Femur (tissue), 1 donor: ENCODE measurements around the gene UBE2F.
A peak's percentile ranks its signal among the peaks of the same experiment; 100 is the strongest.

Source experiments
- DNase-seq: peaks from one replicate; pipeline ENCODE4 v3.0.0-alpha.2; 2017

UBE2F gene

DNA sequence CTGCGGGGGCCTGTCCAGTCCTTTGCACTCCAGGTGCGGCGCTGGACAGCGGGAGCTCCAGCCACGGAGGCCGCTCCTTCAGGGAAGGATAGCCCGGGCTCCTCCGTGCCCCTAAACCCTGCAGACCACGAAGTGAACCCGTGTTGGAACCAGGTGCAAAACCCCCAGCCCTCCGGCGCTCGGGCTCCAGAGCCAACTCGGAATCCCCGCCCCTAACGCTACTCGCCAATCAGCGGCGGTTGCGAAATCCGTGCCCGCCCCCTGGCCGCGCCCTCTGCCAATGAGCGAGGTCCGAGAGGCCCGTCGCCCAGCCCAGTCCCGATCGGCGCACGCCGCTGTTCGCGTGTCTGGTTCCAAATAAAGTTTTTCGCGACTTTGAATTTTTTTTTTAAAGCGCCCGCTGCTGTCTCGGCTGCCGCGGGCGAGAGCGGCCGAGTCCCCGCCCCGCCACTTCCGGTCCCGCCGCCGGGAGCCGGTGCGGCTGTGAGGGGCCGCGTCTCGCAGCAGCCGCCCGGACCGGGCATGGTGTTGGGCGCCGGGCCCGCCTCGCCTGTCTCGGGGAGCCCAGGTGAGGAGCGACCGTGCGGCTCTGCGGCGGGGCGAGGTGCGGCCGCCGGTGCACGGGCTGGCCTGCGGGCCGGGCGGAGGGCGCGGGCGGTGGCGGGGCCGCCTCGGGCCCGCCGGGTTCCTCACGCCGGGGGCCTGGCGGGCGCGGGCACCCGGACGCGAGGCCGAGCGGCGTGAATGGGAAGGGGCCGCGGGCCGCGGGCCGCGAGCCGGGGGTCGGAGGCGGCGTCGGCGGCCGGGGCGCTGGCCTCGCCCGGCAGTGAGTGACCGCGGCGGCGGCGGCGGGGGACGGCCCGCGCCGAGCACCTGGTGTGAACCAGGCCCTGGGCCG is at the start of gene UBE2F:
TSS of gene UBE2F (plus strand) at position 450 of the 898 bp plus-strand sequence. CDS start 6,094 bp downstream, outside the sequence.
- DNase-seq = peak; percentile 98

GRCh38 chr2:237917696-237918374 is 49.0 kb upstream of the UBE2F start:
- DNase-seq = no peak

DNA sequence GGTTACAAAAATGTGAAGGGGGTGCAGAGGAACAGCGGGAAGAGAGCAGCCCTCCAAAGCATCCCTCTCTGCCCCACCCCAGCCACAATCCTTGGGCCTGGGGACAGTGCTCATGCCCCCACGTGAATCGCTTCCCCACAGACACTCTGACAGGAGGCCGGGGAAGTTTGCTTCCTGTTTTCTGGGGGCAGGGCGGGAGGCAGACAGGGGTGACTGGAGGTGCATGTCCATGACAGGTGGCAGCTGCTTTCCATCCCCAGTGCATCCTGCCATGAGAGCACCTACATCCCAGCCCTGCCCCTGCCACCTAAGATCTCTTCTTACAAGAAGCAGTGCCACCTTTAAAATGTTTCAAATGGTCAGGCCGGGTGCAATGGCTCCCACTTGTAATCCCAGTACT is 47.2 kb upstream of the UBE2F start:
- no peak for DNase-seq

DNA sequence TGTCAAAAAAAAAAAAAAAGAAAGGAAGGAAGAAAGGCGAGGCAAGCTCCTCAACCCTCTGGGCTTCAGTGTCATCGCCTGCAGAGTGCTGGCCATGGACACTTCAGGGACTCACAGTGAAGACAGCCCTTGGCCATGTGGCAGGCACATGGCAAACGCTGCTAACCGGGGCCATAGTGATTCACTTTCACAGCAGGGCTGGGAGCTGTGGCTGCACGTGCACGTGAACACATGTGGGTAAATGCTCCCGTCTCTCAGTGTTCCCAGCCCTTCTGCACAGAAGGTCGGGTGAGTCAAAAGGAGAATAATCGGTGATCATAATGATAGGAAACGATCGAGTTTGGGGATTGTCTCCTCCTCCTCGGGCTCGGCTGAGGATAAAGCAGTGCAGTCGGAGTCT is 46.1 kb upstream of the UBE2F start:
- DNase-seq = no peak

GRCh38 chr2:237921967-237922492 is 44.8 kb upstream of the UBE2F start:
- DNase-seq = no peak

DNA sequence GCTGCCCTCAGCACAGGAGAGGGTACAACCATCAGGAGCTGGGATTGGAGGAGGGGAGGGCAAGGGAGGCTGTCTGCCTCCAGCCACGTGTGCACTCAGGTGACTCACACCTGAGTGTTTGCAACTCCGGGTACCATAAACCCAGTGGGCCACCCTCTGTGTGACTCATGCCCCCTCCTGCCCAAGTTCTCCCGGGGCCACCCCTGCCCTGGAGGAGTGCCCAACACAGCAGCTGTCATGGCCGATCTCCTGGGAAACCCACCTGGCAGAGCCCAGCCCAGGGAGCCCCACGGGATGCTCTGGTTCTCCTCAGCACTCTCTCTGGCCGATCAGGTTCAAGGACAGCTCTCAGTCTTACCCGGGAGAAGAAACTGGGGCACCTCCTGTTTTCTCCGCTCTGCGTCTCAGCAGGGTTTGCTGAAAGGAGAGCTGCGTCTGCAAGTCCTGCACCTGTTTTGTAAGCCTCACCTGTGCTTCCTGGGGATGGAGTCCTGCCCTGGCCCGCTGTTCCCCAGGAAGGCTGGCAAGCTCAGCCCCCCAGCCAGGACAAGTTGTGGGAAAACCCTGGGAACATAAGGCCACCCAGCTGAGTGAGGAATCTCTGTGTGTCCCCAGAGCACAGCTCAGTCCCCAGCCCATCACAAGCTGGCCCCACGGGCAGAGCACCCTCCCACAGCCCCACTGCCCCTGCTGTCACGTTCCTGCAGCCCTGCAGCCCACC is 44.0 kb upstream of the UBE2F start:
- DNase-seq = no peak

DNA sequence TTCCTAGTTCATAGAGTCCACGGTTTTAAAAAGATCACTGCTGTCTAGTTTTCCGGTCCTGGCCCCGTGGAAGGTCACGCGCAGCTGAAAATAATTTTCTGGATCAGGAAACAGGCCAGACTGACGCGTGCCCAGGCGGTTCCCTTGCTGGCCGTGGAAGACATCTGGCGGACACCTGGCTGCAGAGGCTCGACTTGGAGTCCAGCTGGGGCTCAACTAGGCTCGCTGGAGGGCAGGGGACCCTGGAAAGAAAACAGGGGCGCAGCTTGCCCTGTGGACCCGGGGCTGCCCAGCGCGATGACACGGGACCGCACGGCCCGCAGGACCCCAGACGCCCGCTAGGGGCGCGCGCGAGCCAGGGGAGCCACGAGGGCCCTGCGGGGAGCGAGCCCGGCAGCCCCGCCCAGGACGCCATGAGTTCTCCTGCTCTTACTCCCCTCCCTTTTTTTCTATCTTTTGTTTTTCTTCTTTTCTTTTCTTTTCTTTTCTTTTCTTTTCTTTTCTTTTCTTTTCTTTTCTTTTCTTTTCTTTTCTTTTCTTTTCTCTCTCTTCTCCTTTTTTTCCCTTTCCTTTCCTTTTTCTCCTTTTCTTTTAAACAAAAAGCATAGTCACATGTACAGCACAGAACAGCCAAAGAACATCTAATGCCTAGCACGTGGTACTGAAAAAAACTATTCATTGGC is 43.2 kb upstream of the UBE2F start:
- DNase-seq = peak; percentile 85

- DNase-seq = no peak
Measured at GRCh38 chr2:237924164-237924534, 42.7 kb upstream of the UBE2F start.

DNA sequence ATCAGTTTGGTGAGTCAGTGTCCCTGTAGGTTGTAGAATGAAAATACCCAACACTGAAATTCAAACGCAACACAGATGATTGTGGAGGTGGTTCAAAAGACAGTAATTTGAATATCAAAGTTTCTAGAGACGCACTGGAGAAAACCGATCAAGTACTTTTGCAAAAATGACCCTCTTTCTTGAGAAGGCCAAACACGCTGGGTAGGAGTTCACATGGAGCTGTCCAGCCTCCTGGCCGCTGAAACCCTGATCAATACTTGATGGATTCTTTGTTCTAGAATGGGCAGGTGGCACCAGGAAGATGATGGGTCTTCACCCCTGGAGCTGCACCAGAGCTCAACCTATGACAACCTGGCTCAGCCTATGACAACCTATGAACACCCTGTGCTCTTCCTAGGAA is 39.7 kb upstream of the UBE2F start:
- no peak for DNase-seq

DNA sequence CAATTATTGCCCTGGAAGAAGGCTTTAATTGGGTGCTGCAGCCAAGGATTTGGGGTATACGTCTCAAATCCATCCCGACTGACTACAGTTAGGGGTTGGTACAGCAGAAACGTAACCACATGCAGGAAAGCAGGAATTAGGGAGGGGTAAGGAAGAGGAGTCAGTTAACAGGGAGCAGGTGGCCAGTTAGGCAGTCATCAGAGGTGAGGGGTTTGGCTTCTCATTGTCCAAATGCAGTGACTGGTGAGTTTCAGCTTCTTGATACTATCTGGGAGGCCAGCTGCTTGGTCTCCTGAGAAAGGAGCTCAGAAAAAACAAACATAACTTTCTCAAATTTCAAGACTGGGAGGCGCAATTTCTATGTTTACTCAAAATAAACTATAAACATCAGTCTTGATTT is 38.8 kb upstream of the UBE2F start:
- DNase-seq = no peak

GRCh38 chr2:237929979-237930378 is 36.8 kb upstream of the UBE2F start:
- DNase-seq = no peak

DNA sequence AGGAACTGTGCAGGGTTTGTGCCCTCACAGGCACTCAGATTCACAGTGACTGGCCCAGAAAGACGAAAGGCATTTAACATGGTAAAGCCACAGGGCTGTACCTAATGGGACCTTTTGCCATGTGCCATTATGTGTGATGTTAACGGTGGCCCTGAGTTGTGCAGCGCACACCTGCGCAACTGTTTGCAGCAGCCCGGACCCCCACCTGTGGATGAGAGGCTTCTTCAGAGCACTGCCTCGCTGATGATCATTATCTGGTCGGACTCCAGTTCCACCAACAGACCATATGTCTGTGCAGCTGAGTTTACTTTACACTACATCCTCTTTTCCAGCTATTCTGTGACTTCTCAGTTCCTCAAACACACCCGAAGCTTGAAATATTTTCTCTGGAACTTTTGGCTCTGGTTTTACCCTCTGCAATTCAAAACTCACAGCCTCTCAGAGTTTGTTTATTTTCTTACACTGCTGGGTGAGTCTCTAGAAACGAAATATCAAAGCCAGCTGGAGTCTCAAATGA is 35.6 kb upstream of the UBE2F start:
- DNase-seq = no peak

GRCh38 chr2:237932731-237933131 is 34.1 kb upstream of the UBE2F start:
- DNase-seq = no peak

DNA sequence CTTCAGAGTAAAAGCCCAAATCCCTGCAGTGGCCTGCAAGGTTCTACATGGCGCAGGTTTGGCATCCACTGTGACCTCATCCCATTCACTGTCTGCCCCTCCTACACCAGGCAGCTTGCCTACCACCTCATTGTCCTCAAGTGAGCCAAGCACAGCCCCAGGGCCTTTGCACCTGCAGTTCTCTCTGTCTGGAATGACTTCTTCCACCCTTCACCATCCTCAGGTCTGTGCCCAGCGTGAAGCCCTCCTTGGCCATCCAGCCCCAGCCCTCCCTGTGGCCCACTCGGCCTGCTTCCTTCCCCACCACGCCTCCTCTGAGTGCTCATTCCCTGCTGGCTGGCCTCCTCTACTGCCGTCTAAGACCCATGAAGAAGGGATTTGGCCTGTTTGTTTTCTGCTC is 32.6 kb upstream of the UBE2F start:
- DNase-seq = no peak

DNA sequence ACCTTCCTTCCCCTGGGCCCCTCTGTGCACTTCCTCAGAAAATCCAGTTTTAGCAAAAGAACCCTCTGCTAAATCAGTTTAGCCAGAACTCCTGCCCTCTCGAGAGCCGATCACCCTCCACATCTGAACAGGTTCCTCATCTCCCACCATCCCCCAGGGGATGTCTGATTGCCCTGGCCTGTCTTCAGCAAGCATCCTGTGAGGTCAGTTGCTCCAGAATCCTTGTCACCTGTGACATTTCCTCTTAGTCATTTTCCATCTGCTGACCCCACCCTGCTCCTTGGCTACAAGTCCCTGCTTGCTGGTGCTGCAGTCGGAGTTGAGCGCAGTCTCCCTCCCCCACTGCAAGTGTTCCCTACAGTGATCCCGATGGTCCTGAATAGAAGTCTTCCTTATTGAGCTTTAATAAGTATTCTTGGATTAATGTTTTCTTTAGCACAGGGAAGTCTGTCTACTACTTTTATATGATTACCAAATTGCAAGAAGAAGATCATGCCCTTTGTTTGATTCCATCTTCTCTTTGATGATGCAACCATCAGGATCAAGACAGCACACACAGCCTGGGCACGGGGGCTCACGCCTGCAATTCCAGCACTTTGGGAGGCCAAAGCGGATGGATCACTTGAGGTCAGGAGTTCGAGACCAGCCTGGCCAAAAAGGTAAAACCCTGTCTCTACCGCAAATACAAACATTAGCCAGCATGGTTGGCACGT is 30.9 kb upstream of the UBE2F start:
- no peak for DNase-seq

- DNase-seq = no peak
Measured at GRCh38 chr2:237939251-237939650, 27.6 kb upstream of the UBE2F start.

- DNase-seq = no peak
Measured at GRCh38 chr2:237940828-237941227, 26.0 kb upstream of the UBE2F start.

DNA sequence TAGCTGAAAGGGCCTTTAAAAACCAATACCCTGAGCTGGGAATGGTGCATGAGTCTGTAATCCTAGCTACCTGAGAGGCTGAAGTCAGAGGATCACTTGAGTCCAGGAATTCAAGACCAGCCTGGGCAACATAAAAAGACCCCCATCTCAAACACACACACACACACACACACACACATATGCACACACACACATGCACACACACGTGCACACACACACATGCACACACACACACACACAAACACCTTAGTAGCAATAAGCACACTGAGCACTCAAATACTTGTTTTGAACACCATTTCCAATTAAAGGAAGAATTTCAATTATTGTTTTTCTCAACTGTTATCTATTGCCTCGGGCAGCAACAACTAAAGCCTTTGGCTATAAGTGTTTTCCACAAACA is 25.6 kb upstream of the UBE2F start:
- DNase-seq = no peak

DNA sequence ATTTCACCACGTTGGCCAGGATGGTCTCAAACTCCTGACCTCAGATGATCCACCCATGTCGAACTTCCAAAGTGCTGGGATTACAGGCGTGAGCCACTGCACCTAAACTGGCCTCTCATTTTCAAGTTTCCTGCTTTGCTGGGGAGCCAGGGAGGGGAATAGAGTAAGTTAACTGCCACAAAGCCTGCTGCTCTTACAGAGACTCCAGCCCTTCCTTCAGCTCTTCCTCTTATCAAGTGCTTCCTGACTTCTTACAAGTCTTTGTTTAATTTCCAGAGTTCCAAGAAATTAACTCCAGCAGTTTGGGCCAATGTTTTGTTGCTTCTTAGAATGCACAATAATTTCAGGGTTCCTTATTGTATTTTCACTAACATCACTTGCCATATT is 24.3 kb upstream of the UBE2F start:
- no peak for DNase-seq

GRCh38 chr2:237943395-237944094 is 23.3 kb upstream of the UBE2F start:
- no peak for DNase-seq

DNA sequence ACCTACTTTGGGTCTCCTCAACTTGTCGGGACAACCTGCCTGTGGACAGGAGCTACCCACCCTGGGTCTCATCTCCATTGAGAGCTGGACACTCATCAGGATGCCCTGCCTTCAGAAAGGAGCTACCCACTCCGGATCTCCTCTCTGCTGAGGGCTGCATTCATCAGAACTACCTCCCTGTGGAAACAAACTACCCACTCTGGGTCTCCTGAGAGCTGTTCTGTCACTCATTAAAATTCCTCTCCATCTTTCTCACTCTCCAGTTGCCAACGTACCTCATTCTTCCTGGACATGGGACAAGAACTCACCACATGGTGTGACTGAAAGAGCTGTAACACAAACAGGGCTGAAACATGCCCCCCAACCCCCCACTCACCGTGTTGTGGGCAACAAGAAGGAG is 22.5 kb upstream of the UBE2F start:
- no peak for DNase-seq
